Hepatic stellate cell (primary cell): ENCODE data around the gene CCNI2.

Experiments used
- DNase-seq: peaks from one replicate; pipeline ENCODE4 v3.0.0; 2011; ENCODE audit warnings: low spot score

The CCNI2 gene

GRCh38 chr5:132746954-132747615 lies at the start of gene CCNI2:
Gene CCNI2 (plus strand): TSS chr5:132747426. CDS start chr5:132747496, 70 bp downstream.
- peak; percentile 44 for DNase-seq

- DNase-seq: peak; percentile 26
These were observed 42.4 kb upstream of the CCNI2 start for GRCh38 chr5:132704875-132705274.

DNA sequence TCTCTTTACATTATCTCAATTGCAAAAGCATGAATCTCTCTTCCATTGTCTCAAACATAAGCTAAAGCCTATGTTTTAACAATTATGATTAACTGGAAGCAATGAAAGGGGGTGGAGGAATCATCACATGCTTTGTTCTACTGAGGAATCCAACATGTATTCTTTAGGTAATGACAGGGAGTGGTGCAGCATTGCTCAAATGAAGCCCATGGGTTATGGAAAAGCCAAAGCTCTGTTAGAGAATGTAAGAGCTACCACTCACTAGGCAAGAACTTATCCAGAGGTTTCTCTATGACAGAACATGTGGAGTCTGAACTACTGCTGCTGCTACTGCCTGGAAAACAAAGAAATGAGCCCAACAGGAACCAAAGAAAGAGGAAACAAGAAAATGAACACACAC lies 38.6 kb upstream of the CCNI2 start:
- no peak for DNase-seq

DNA sequence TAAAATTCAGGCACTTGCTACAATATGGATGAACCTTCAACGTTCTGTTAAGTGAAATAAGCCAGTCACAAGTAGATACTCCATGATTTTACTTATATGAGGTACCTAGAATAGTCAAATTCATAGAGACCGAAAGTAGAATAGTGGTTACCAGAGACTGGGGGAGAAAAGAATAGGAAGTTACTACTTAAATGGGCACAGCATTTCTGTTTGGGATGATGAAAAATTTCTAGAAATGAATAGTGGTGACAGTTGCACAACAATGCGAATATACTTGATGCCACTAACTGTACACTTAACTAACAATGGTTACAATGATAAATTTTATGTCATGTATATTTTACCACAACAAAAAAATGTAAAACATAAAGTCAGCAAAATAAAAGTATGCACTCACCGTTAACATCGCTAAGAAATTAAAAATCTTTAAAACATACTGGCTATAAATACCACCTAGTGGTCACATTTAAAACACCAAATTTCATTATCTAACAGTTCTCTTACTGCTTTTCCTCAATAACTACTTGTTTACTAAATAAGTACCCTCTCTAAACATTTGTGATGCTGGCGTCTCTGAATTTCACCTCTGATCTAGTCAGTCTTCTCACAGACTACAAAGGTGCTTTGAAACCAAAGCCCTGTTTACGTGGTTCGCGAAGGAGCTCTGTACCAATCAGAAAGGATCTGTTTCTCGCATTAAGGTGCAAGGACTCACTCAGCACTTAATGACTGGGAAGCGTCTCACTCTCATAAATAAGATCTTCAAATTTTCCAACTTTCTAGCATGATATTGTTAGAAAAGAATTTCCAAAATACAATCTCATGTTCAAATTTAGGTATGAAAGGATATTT lies 32.5 kb upstream of the CCNI2 start:
- DNase-seq: no peak

DNA sequence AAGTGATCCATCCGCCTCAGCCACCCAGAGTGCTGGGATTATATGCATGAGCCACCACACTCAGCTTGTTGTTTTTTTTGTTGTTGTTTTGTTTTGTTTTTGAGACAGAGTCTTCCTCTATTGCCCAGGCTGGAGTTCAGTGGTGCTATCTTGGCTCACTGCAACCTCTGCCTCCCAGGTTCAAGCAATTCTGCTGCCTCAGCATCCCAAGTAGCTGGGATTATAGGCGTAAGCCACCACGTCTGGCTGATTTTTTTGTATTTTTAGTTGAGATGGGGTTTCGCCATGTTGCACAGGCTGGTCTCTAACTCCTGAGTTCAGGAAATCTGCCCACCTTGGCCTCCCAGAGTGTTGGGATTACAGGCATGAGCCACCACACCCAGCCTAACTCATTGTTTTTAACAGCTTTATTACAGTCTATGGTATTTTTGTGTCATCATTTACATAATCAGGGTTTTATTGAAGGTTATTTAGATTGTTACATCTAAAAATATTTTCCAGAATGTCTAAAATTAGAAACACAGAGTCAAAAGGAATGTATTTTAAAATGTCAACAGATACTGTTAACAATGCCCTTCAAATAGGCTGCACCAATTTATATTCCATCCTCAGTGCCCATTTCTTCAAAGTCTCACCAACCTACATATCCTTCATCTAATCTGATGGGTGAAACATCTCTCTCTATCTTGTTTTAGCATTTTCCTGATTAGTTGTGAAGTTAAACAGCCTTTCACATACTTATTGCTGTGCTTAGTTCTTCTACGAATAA lies 28.5 kb upstream of the CCNI2 start:
- DNase-seq: no peak

GRCh38 chr5:132725745-132726144 lies 21.5 kb upstream of the CCNI2 start:
- DNase-seq: no peak

DNA sequence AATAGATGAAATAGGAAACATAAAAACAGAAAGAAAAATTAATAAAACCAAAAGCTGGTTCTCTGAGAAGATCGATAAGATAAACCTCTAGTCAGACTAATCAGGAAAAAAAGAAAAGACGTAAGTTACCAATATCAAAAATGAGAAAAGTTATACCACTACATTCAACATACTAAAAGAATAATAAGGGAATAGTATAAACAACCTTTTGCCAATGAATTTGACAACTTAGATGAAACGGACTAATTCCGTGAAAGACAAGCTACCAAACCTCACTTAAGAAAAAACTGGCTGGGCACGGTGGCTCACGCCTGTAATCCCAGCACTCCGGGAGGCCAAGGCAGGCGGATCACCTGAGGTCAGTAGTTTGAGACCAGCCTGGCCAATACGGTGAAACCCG lies 17.3 kb upstream of the CCNI2 start:
- no peak for DNase-seq

- no peak for DNase-seq
These were observed 13.6 kb upstream of the CCNI2 start for GRCh38 chr5:132733499-132734148.

GRCh38 chr5:132734687-132735086 lies 12.5 kb upstream of the CCNI2 start:
- DNase-seq: no peak

DNA sequence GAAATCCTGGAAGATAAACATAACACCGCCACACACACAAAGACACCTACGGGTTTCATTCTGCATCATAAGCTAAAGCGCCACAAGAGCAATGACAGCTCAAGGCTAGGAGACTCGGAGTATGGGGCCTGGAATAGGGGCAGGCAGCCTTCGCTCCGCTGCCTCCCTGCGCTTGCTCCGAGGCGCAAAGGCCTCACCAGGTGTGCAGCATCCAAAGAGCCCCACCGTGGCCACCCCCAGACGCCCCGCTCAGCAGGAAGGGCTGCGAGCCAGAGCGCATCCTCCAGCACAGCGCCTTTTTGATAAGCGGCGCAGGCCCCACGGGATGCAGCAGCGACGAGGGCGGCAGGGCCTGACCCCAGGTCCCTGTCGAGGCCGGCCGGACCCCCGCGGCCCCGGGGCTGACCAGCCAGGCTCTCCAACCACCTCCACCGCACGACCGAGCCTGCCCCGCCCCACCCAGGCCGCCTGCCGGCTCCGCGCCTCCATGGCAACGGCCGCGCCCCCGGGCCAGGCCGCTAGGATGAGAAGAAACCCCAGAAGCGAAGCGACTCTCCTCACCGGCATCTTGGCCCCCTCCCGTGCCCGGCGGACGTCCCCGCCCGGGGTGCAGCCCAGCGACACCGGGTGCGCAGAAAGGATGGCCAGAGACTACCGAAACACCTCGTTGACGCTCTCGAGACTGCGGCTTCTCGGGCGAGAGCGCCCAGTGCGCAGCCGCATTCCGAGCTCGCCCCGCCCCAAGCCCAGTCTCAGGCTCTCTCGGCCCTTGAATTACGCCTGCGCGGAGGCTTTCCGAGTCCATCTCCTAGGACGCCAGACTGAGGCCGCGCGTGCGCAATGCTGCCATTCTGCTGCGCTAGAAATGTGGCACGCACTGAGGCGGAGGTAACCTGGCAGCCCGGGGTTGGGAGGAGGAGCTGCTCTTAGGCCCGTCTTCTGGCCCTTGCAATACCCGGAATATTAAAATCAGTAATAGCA lies 10.1 kb upstream of the CCNI2 start, which contains the start of gene KIF3A:
Gene KIF3A, minus strand, starts transcription at position 694 of the 981 bp plus-strand sequence. Its CDS starts 127 bp downstream, at position 567.
- DNase-seq: peak; percentile 100

- no peak for DNase-seq
These were observed 9.1 kb upstream of the CCNI2 start for GRCh38 chr5:132737982-132738681.

DNA sequence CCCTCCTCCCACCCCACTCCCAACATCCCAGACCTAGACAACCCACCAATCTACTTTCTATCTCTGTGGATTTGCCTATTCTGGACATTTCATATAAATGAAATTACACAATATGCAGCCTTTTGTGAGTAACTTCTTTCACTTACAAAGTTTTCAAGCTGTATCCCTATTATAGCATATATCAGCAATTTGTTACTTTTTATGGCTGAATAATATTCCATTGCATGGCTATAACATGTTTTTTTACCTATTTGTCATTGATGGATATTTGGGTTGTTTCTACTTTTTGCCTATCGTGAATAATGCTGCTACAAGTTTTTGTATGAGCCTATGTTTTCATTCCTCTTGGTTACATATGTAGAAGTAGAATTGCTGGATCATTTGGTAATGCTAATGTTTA lies 8.0 kb upstream of the CCNI2 start:
- no peak for DNase-seq

DNA sequence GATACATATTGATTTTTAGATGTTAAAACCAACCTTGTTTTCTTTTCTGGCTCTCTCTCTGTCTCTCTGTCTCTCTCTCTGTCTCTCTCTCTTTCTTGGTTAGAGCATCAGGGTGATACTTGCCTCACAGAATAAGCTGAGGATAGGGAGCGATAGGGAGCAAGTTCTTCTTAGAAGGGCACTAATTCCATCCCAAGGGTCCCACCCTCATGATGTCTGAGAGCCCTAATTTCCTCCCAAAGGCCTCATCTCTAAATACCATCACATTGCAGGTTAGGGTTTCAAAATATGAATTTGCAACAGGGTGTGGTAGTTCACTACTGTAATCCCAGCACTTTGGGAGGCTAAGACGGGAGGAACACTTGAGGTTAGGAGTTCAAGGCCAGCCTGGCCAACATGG lies 5.1 kb upstream of the CCNI2 start:
- DNase-seq: no peak

GRCh38 chr5:132742626-132743025 lies 4.6 kb upstream of the CCNI2 start:
- no peak for DNase-seq

GRCh38 chr5:132744659-132745058 lies 2.6 kb upstream of the CCNI2 start:
- no peak for DNase-seq

- DNase-seq: no peak
These were observed 653 bp upstream of the CCNI2 start for GRCh38 chr5:132746592-132746953.

GRCh38 chr5:132747616-132748440 lies 602 bp downstream of the CCNI2 start:
- no peak for DNase-seq

GRCh38 chr5:132748522-132749000 lies 1.3 kb downstream of the CCNI2 start:
- DNase-seq: no peak

- no peak for DNase-seq
These were observed 2.3 kb downstream of the CCNI2 start for GRCh38 chr5:132749506-132749905.
